ENCODE results near the gene WBP11. TPM values are rescaled to one million over a fixed set of nuclear protein-coding genes. Genes with fewer than 3 reads are reported as not detected.

WBP11 gene
- total RNA-seq (12.7 TPM), polyA plus RNA-seq (ENCODE audit: insufficient read depth in 1 of 8, insufficient read length in 8 of 8, low replicate concordance in 1 of 8) (10 to 100 TPM; 50.1 to 67.4 (median 58.0) TPM)
- long read RNA-seq, donor 1, full-length matches to known transcripts, result 9 of 9 reads
- long read RNA-seq, donor 1, partial matches to known transcripts, result 0 of 9 reads
- long read RNA-seq, donor 1, other reads (novel, unspliced or antisense), result 0 of 9 reads
- long read RNA-seq, donor 2, result 0 reads
- long read RNA-seq, donor 3, full-length matches to known transcripts, result 21 of 21 reads
- long read RNA-seq, donor 3, partial matches to known transcripts, result 0 of 21 reads
- long read RNA-seq, donor 3, other reads (novel, unspliced or antisense), result 0 of 21 reads
- long read RNA-seq, donor 4, full-length matches to known transcripts, result 6 of 6 reads
- long read RNA-seq, donor 4, partial matches to known transcripts, result 0 of 6 reads
- long read RNA-seq, donor 4, other reads (novel, unspliced or antisense), result 0 of 6 reads
- long read RNA-seq, donor 5, full-length matches to known transcripts, result 22 of 35 reads
- long read RNA-seq, donor 5, partial matches to known transcripts, result 13 of 35 reads
- long read RNA-seq, donor 5, other reads (novel, unspliced or antisense), result 0 of 35 reads
- long read RNA-seq, donor 6, full-length matches to known transcripts, result 19 of 33 reads
- long read RNA-seq, donor 6, partial matches to known transcripts, result 14 of 33 reads
- long read RNA-seq, donor 6, other reads (novel, unspliced or antisense), result 0 of 33 reads
- long read RNA-seq, donor 7, full-length matches to known transcripts, result 16 of 16 reads
- long read RNA-seq, donor 7, partial matches to known transcripts, result 0 of 16 reads
- long read RNA-seq, donor 7, other reads (novel, unspliced or antisense), result 0 of 16 reads
- long read RNA-seq, donor 8, full-length matches to known transcripts, result 9 of 9 reads
- long read RNA-seq, donor 8, partial matches to known transcripts, result 0 of 9 reads
- long read RNA-seq, donor 8, other reads (novel, unspliced or antisense), result 0 of 9 reads
- long read RNA-seq, donor 9, full-length matches to known transcripts, result 12 of 12 reads
- long read RNA-seq, donor 9, partial matches to known transcripts, result 0 of 12 reads
- long read RNA-seq, donor 9, other reads (novel, unspliced or antisense), result 0 of 12 reads
- long read RNA-seq, donor 10, full-length matches to known transcripts, result 10 of 19 reads
- long read RNA-seq, donor 10, partial matches to known transcripts, result 9 of 19 reads
- long read RNA-seq, donor 10, other reads (novel, unspliced or antisense), result 0 of 19 reads
- long read RNA-seq, donor 11, full-length matches to known transcripts, result 17 of 17 reads
- long read RNA-seq, donor 11, partial matches to known transcripts, result 0 of 17 reads
- long read RNA-seq, donor 11, other reads (novel, unspliced or antisense), result 0 of 17 reads

DNA sequence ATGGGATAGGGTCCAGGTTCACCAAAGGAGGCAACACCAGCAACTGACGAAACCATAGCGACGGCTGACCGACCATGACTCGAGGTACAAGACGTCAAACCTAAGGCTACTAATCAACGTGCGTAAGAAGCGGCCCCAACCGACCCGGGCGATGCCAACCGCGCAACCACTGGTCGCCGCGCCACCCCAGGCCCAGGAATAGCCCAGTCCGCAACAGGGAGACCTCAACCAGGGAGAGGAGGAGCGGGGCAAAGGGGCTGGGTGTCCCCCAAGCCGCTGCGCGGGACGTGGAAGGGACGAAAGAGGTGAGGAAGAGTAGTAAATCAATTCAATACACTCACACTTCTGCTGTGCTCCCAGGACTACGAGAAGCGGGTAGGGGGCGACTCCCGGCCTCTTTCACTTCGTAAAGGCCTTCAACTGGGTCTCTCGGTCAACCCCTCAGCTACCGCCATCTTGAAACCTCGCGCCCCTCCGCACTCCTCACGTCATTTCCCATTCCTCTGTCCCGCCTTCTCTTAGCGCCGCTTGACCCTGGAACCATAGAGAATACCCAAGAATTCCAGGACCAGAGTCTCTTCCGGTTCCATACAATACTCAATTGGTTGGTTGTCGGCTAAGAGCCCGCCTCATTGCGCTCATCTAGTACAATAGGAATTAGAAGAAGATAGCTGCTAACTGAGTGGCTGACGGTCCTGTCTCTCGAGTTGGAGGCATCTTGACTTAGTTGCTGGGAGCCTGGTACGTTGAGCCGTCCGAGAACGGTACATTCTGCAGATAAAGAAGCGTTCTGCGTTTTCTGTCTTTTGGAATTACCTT is at the start of gene WBP11, which contains the start of gene C12orf60:
TSS of gene WBP11 (minus strand) at position 468 of the 819 bp plus-strand sequence. CDS start 2,095 bp downstream, outside the sequence.
TSS of gene C12orf60 (plus strand) at position 660 of the 819 bp plus-strand sequence. CDS start 19,266 bp downstream, outside the sequence.
- Histone ChIP-seq H3K36me3 (ENCODE audit: control insufficient read depth, insufficient read depth, low read length) (peaks cover 7% of the 10 kb centered on the region), H3K4me1 (ENCODE audit: control insufficient read depth, insufficient read depth, low read length) (peaks cover 2% of the 10 kb centered on the region), H3K4me3 (ENCODE audit: low read length) (peak within 1 kb of the TSS; percentile 95), H3K9me3 (replicated peaks; ENCODE audit: control insufficient read depth, low read depth, low read length) (no peaks in the 10 kb centered on the region), H3K27ac (ENCODE audit: low read length) (peak within 1 kb of the TSS; percentile 95), H3K27me3 (ENCODE audit: control insufficient read depth, insufficient read depth, low read length) (no peaks in the 10 kb centered on the region)
- 0% methylated on average over 35 of the region's 50 CpGs for WGBS (ENCODE audit: insufficient coverage)
- DNase-seq, result peak; percentile 100

DNA sequence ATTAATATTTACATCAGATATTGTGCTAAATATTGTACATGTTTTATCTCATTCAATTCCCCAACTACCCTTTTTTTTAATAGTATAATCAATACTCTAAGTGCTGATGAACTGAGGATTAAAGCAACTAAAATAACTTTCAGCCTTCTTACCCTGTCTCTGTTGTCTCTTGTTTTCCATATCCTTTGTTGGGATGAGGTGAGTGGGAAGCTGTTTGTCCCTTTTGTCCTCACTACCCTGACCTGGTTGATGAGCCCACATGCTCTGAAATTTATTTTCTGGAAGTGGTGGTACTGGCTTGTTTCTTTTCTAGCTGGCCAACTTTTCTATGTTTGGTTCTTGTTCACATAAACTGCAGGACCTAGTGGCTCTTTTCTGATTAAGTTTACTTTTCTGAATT is 49.6 kb upstream of the WBP11 start:
- Histone ChIP-seq H3K27me3 (ENCODE audit: control insufficient read depth, insufficient read depth, low read length) (no peaks in the 10 kb centered on the region), H3K4me1 (ENCODE audit: control insufficient read depth, insufficient read depth, low read length) (peaks cover 2% of the 10 kb centered on the region), H3K27ac (ENCODE audit: low read length) (no peak overlapping the region), H3K4me3 (ENCODE audit: low read length) (no peak overlapping the region), H3K9me3 (replicated peaks; ENCODE audit: control insufficient read depth, low read depth, low read length) (no peaks in the 10 kb centered on the region), H3K36me3 (ENCODE audit: control insufficient read depth, insufficient read depth, low read length) (no peaks in the 10 kb centered on the region)
- no peak for DNase-seq

DNA sequence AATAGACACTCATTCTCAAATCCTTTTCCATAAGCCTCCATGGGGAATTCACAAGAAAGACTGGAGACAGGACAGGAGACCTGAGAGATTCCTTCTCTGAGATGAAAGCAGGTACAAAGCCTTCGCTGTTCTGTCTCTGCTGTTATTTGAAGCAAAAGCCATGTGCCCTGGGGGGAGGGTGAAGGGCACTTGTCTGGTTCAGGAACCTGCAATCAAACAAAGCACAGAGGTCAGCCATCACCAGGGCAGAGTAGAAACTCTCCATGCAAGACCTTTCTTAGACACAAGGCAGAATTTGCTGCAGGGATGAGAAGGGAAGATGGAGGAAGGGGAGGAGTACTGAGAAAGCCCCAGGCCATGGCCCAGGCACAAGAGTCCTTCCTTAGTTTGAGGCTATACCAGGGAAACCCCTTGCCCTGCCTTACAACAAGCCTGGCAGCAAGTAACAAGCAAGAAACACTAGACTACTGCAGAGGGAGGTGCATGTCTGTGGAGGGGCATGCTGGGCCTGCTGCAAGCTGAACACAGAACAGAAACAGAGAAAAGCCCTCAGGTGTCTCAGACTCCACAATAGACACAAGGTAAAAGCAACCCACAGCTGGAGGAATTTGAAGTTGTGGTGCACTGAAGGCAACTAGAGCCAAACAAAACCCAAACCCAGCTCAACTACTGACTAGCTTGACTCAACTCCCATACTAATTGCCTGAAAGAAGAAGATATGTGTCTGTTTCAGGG is 47.8 kb upstream of the WBP11 start:
- Histone ChIP-seq H3K36me3 (ENCODE audit: control insufficient read depth, insufficient read depth, low read length) (no peaks in the 10 kb centered on the region), H3K27ac (ENCODE audit: low read length) (no peak overlapping the region), H3K4me3 (ENCODE audit: low read length) (no peak overlapping the region), H3K27me3 (ENCODE audit: control insufficient read depth, insufficient read depth, low read length) (no peaks in the 10 kb centered on the region), H3K4me1 (ENCODE audit: control insufficient read depth, insufficient read depth, low read length) (peaks cover 2% of the 10 kb centered on the region), H3K9me3 (replicated peaks; ENCODE audit: control insufficient read depth, low read depth, low read length) (no peaks in the 10 kb centered on the region)
- DNase-seq, result no peak
- WGBS (ENCODE audit: insufficient coverage), result no CpG with 5 or more reads among the region's 1 CpG

DNA sequence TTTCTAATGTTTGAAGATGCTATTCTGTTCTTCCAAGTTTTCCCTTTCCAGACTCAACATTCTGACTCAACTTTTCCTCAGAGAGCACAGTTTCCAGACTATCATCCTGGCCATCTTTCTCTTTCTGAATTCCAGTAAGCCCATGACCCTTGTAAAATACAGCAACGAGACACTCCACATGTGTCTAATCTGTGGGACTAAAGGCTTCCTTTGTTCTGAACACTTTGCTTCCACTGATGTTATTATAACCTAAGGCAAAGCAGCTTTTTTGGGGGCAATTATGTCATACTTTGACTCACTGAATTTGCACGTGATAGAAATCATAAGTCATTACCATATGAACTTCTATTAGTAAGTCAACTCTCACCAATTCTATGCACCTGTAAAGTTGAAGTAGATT is 46.4 kb upstream of the WBP11 start:
- H3K4me1 ChIP-seq (ENCODE audit: control insufficient read depth, insufficient read depth, low read length), result peaks cover 2% of the 10 kb centered on the region
- no peaks in the 10 kb centered on the region for H3K36me3 ChIP-seq (ENCODE audit: control insufficient read depth, insufficient read depth, low read length)
- peak overlapping the region; percentile 62 for H3K27ac ChIP-seq (ENCODE audit: low read length)
- H3K4me3 ChIP-seq (ENCODE audit: low read length), result no peak overlapping the region
- H3K27me3 ChIP-seq (ENCODE audit: control insufficient read depth, insufficient read depth, low read length), result no peaks in the 10 kb centered on the region
- H3K9me3 ChIP-seq (replicated peaks; ENCODE audit: control insufficient read depth, low read depth, low read length), result no peaks in the 10 kb centered on the region
- DNase-seq, result peak; percentile 96
- WGBS (ENCODE audit: insufficient coverage), result no CpG with 5 or more reads among the region's 2 CpGs

DNA sequence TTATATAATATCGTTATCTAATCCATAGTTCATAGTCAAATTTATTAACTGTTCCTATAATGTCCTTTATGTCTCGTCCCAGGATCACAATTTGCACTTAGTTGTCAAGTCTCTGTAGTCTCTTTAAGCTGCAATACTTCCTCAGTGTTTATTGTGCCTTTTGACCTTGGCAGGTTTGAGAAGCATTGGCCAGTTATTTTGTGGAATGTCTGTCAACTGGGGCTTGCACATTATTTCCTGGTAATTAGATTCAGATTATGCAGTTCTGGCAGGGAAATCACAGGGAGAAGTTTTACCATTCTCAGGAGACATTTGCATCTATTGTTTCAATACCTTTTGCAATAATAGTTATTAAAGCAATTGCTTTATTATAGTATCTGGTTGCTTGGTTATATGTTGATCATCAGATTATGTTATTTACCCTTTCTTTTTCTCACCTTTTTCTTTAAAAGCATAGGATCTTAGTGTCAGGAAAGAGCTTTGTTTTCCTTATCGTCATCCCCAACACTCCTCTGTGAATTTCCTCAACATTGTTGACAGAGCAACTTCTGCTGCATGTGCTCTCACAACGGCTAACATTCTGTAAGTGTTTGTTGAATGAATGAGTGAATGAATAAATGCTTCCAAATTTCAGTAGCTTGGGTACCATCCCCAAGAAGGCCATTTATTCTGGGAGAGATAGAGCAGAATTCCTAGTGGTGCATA is 43.8 kb upstream of the WBP11 start:
- Histone ChIP-seq H3K36me3 (ENCODE audit: control insufficient read depth, insufficient read depth, low read length) (no peaks in the 10 kb centered on the region), H3K9me3 (replicated peaks; ENCODE audit: control insufficient read depth, low read depth, low read length) (no peaks in the 10 kb centered on the region), H3K27me3 (ENCODE audit: control insufficient read depth, insufficient read depth, low read length) (no peaks in the 10 kb centered on the region), H3K27ac (ENCODE audit: low read length) (no peak overlapping the region), H3K4me3 (ENCODE audit: low read length) (no peak overlapping the region), H3K4me1 (ENCODE audit: control insufficient read depth, insufficient read depth, low read length) (no peaks in the 10 kb centered on the region)
- DNase-seq, result peak; percentile 76
- WGBS (ENCODE audit: insufficient coverage), result no CpG with 5 or more reads among the region's 4 CpGs

DNA sequence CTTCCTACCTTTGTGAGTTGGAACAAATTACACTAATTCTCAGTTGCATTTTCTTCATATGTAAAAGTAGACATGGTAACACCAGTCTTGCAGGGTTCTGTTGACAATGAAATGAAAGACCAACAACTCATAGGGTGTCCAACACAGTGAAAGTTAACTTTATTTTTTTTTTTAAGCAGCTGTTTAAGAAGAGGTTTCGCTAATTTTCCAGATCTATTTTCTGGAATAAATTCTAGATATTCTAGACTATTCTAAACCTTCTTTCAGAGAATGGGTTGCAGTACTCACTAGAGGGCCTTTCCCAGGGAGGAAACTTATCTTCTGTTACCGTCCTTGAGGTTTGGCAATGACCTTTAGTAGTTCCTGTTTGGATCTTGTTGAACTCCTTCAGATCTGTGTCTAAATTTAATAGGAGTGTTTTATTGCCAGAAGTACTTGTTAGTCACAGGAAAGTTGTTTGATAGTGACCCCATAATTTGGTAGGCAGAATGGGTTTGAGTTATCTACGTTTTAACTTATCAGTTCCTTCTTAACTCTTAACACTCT is 42.8 kb upstream of the WBP11 start:
- Histone ChIP-seq H3K27me3 (ENCODE audit: control insufficient read depth, insufficient read depth, low read length) (no peaks in the 10 kb centered on the region), H3K36me3 (ENCODE audit: control insufficient read depth, insufficient read depth, low read length) (no peaks in the 10 kb centered on the region), H3K9me3 (replicated peaks; ENCODE audit: control insufficient read depth, low read depth, low read length) (no peaks in the 10 kb centered on the region), H3K4me3 (ENCODE audit: low read length) (no peak overlapping the region), H3K4me1 (ENCODE audit: control insufficient read depth, insufficient read depth, low read length) (peaks cover 4% of the 10 kb centered on the region), H3K27ac (ENCODE audit: low read length) (no peak overlapping the region)
- no peak for DNase-seq
- no CpG with 5 or more reads among the region's 3 CpGs for WGBS (ENCODE audit: insufficient coverage)

DNA sequence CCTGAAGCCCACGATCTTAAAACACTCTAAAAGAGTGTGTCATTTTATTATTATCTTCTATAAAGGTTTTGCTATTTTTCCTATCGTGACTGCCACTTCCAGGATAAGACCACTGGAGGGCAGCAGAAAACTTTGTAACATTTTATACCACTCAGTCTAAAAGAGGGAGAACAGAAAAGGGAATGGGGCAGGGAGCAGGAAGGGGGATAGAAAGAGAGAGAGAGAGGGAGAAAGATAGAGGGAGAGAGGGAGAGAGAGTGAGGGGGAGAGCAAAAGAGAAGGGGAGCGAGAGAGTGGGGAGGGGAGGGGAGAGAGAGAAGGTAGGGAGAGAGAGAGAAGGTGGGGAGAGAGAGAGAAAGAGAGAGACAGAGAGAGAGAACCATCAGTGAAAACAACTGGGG is 42.1 kb upstream of the WBP11 start:
- no peak overlapping the region for H3K27ac ChIP-seq (ENCODE audit: low read length)
- H3K4me1 ChIP-seq (ENCODE audit: control insufficient read depth, insufficient read depth, low read length), result peaks cover 4% of the 10 kb centered on the region
- H3K4me3 ChIP-seq (ENCODE audit: low read length), result no peak overlapping the region
- H3K27me3 ChIP-seq (ENCODE audit: control insufficient read depth, insufficient read depth, low read length), result no peaks in the 10 kb centered on the region
- 11% methylated on average over 1 of the region's 3 CpGs for WGBS (ENCODE audit: insufficient coverage)
- peak; percentile 83 for DNase-seq
- H3K36me3 ChIP-seq (ENCODE audit: control insufficient read depth, insufficient read depth, low read length), result no peaks in the 10 kb centered on the region
- no peaks in the 10 kb centered on the region for H3K9me3 ChIP-seq (replicated peaks; ENCODE audit: control insufficient read depth, low read depth, low read length)

DNA sequence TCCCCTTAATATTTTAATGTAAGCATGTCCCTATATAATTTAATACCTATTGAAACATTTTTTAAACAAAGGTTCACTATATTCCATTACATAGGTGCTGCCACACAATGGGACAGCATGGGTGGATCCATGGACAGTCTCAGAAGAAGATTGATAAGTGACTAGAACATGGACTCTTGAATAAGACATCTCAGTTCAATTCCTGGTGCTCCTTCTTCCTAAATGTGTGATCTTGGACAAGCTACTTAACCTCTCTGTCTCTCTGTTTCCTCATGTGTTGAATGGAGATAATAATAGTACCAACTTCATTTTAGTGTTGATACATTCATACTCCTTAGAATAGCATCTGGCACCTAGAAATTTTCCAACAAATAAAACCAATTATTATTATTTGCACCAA is 41.1 kb upstream of the WBP11 start:
- no peak for DNase-seq
- Histone ChIP-seq H3K4me1 (ENCODE audit: control insufficient read depth, insufficient read depth, low read length) (peaks cover 4% of the 10 kb centered on the region), H3K36me3 (ENCODE audit: control insufficient read depth, insufficient read depth, low read length) (no peaks in the 10 kb centered on the region), H3K27ac (ENCODE audit: low read length) (no peak overlapping the region), H3K9me3 (replicated peaks; ENCODE audit: control insufficient read depth, low read depth, low read length) (no peaks in the 10 kb centered on the region), H3K4me3 (ENCODE audit: low read length) (no peak overlapping the region), H3K27me3 (ENCODE audit: control insufficient read depth, insufficient read depth, low read length) (no peaks in the 10 kb centered on the region)
